ENCODE results near the gene MVB12B.

GRCh38 chr9:126291925-126292324 is 34.7 kb upstream of the MVB12B start:
- TF ChIP-seq, protein P1, sequence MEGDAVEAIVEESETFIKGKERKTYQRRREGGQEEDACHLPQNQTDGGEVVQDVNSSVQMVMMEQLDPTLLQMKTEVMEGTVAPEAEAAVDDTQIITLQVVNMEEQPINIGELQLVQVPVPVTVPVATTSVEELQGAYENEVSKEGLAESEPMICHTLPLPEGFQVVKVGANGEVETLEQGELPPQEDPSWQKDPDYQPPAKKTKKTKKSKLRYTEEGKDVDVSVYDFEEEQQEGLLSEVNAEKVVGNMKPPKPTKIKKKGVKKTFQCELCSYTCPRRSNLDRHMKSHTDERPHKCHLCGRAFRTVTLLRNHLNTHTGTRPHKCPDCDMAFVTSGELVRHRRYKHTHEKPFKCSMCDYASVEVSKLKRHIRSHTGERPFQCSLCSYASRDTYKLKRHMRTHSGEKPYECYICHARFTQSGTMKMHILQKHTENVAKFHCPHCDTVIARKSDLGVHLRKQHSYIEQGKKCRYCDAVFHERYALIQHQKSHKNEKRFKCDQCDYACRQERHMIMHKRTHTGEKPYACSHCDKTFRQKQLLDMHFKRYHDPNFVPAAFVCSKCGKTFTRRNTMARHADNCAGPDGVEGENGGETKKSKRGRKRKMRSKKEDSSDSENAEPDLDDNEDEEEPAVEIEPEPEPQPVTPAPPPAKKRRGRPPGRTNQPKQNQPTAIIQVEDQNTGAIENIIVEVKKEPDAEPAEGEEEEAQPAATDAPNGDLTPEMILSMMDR (IDR thresholded peaks at IDR 0.05; ENCODE audit: poor library complexity, severe bottlenecking) = no peak
- TF ChIP-seq RAD21 (conservative IDR thresholded peaks at IDR 0.05) = no peak
- TF ChIP-seq TAF1 (IDR thresholded peaks at IDR 0.05; ENCODE audit: low read depth) = no peak
- no peak for TF ChIP-seq EP300 (conservative IDR thresholded peaks at IDR 0.05; ENCODE audit: poor library complexity, severe bottlenecking)
- no peak for TF ChIP-seq MXI1 (conservative IDR thresholded peaks at IDR 0.05; ENCODE audit: poor library complexity, severe bottlenecking)
- no peak for TF ChIP-seq EZH2 (IDR thresholded peaks at IDR 0.05; ENCODE audit: borderline replicate concordance, insufficient read depth, low read length, poor library complexity, severe bottlenecking)
- TF ChIP-seq POLR2AphosphoS5 (IDR thresholded peaks at IDR 0.05) = no peak
